Mucosa of descending colon (tissue), 3 donors: Measurements from ENCODE around the gene LPGAT1. TPM values are rescaled to one million over a fixed set of nuclear protein-coding genes. Genes with fewer than 3 reads are reported as not detected.

Experiments
- ATAC-seq: fragments of 200-7000 bp; cut with Tn5 transposase; one replicate; pipeline ENCODE4 v1.9.1; 2020; ENCODE audit warnings: mild to moderate bottlenecking, moderate library complexity
- DNase-seq, 3 donors: peaks; one replicate each; pipeline ENCODE4 v3.0.0-alpha.2; 2020
- H3K36me3 ChIP-seq: fragments of 200-600 bp; one replicate; pipeline ENCODE4 v1.8.0; 2021; ENCODE audit warnings: low read depth, mild to moderate bottlenecking
- H3K4me1 ChIP-seq: fragments of 200-600 bp; one replicate; pipeline ENCODE4 v1.8.0; 2021; ENCODE audit warnings: low read depth, mild to moderate bottlenecking
- H3K4me3 ChIP-seq: fragments of 200-600 bp; one replicate; pipeline ENCODE4 v1.8.0; 2021; ENCODE audit warnings: mild to moderate bottlenecking
- H3K9me3 ChIP-seq: fragments of 200-600 bp; one replicate; pipeline ENCODE4 v1.8.0; 2021; ENCODE audit warnings: mild to moderate bottlenecking
- intact Hi-C, 2 donors: fragments of 100-400 bp; cut with DNase I in 1 of 2; cut with micrococcal nuclease in 1 of 2; formaldehyde crosslinking; loops; one replicate each; pipeline versions ENCODE4 v1.11.0 to v1.11.1; 2022; cut with DNase I, micrococcal nuclease
- total RNA-seq, 3 donors: library from RNA; stranded (reverse); fragmentation: NEBNext Ultra II Directional in 2 of 3; extraction: Animal tissue kit (Norgen Biotek cat#: 25700) in 2 of 3; gene quantifications; one replicate each; pipeline versions ENCODE4 v1.2.1 to v1.2.4, GENCODE V29; 2021 to 2023
- TF ChIP-seq, protein P1 (sequence below): fragments of 200-600 bp; IDR thresholded peaks from one replicate; pipeline ENCODE4 v1.8.0; 2022; ENCODE audit warnings: antibody characterized with exemption, mild to moderate bottlenecking
- donor health status: DM: no; HTN: no; CAD: no; lungs with moderate emphysema.
- donor health status: DM: no; HTN: no; CAD: no.
- donor health status: DM: no; HTN: yes; CAD: no.

The LPGAT1 gene
- total RNA-seq, 3 donors from 2014 or later: 27.5 to 42.1 (median 34.2) TPM

DNA sequence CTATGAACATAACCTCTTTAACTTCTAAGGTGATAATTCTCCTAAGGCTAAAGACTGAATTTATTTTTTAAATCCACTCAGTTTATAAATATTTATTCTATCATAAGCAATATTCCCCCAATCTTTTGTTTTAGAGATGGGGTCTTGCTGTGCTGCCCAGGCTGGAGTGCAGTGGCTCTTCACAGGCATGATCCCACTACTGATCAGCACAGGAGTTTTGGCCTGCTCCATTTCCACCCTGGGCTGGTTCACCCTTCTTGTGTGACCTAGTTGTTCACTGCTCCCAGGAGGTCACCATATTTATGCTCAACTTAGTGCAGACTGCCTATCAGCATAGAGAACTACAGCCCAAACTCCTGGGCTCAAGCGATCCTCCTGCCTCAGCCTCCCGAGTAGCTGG lies 38.6 kb downstream of the LPGAT1 start:
- TF ChIP-seq, protein P1, sequence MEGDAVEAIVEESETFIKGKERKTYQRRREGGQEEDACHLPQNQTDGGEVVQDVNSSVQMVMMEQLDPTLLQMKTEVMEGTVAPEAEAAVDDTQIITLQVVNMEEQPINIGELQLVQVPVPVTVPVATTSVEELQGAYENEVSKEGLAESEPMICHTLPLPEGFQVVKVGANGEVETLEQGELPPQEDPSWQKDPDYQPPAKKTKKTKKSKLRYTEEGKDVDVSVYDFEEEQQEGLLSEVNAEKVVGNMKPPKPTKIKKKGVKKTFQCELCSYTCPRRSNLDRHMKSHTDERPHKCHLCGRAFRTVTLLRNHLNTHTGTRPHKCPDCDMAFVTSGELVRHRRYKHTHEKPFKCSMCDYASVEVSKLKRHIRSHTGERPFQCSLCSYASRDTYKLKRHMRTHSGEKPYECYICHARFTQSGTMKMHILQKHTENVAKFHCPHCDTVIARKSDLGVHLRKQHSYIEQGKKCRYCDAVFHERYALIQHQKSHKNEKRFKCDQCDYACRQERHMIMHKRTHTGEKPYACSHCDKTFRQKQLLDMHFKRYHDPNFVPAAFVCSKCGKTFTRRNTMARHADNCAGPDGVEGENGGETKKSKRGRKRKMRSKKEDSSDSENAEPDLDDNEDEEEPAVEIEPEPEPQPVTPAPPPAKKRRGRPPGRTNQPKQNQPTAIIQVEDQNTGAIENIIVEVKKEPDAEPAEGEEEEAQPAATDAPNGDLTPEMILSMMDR: no peak
- DNase-seq: no peak
- no peak for ATAC-seq

DNA sequence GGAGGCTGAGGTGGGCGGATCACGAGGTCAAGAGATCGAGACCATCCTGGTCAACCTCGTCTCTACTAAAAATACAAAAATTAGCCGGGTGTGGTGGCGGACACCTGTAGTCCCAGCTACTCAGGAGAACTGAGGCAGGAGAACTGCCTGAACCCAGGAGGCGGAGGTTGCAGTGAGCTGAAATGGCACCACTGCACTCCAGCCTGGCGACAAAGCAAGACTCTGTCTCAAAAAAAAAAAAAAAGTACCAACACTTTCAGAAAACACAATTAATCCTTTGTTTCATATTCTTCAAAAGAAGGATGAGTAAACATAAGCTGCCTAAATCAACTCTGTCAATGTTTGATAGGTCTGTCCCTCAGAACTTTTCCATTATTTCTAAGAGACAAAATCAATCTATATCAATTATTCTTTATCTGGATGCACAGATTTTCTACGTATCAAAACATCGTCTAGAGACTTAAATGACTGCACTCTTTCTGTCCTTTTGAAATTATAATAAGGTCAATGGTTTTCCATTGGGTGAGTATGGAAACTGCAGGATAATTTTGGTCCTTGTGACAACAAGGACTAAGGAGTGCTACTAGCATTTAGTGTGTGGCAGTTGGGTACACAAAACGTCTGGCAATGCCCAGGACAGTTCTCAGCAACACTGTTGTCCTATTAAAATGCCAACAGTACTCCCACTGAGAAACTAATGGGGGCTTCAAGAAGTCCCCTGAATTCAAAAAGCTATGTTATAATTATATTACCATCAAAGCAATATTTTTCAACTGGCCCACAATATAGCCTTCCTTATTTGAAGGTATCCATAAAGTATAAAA lies 40.7 kb downstream of the LPGAT1 start:
- ATAC-seq: no peak
- H3K4me1 ChIP-seq: no peaks in the 10 kb centered on the region
- no peaks in the 10 kb centered on the region for H3K36me3 ChIP-seq
- no peak for DNase-seq
- H3K9me3 ChIP-seq: no peaks in the 10 kb centered on the region
- TF ChIP-seq, protein P1: no peak
- intact Hi-C loops: no loop called here
- H3K4me3 ChIP-seq: no peak overlapping the region

More for the DNA sequence above, 38.6 kb downstream of the LPGAT1 start:
- no peak overlapping the region for H3K4me3 ChIP-seq
- no peaks in the 10 kb centered on the region for H3K36me3 ChIP-seq
- intact Hi-C loops: no loop called here
- H3K9me3 ChIP-seq: no peaks in the 10 kb centered on the region
- H3K4me1 ChIP-seq: no peaks in the 10 kb centered on the region

DNA sequence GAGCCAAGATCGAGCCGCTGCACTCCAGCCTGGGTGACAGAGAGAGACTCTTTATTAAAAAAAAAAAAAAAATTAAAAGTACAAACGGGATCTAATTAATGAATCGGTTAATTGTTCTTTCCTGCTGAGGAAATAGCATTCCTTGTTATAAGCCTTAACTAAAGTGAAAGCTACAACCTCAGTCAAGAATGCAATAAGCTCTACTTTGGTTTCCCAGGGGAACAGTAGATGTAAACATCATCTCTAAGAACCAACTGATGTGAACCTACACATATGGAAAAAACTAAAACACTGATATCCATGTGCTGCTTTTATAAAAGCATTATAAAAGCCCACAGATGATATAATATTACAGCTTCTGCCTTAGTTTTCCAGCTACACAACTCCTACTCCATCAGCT lies 41.9 kb downstream of the LPGAT1 start:
- no peaks in the 10 kb centered on the region for H3K4me1 ChIP-seq
- H3K9me3 ChIP-seq: no peaks in the 10 kb centered on the region
- H3K4me3 ChIP-seq: no peak overlapping the region
- no peak for ATAC-seq
- TF ChIP-seq, protein P1: no peak
- DNase-seq: no peak
- no peaks in the 10 kb centered on the region for H3K36me3 ChIP-seq
- intact Hi-C loops: no loop called here

DNA sequence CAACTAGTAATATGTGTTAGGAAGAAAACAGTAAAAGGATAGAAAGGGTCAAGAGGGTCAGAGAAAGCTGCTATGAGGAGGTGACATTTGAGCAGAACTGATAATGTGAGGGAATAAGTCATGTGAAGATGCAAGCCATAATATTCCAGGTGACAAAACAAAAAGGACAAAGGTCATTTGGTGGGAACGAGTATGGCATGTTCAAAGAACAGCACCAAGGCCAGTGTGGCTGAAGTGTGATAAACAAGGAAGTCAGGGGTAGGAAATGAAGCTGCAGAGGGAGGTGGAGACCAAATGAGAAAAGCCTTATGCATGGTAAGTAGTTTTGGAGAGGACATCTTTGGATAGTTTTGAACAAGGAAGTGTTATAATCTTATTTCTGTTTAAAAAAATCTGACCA lies 46.7 kb downstream of the LPGAT1 start:
- DNase-seq (peak in 1 of 3 donors; percentile 69), ATAC-seq (peak; percentile 99)
- Histone ChIP-seq H3K36me3 (no peaks in the 10 kb centered on the region), H3K4me3 (no peak overlapping the region), H3K4me1 (no peaks in the 10 kb centered on the region), H3K9me3 (no peaks in the 10 kb centered on the region)
- TF ChIP-seq, protein P1: no peak
- intact Hi-C loops: no loop called here

DNA sequence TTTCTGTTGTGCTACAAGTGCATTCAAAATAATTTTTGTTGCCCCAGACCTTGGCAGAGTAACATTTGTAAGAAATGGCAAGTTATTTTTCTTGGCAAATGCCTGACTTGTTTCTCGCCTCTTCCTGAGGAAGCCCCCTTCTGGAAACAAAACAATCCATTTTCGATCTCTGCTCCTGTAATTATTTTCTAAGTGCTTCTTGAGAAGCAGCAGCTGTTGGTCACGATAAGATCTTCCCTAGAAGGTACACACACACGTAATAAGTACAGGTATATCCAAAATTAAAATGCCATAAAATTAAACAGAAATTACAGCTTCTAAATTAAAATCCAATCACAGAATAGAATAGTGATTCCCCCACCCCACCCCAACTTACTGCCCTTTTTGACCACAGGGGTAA lies 47.3 kb downstream of the LPGAT1 start:
- ATAC-seq: no peak
- intact Hi-C loops: no loop called here
- TF ChIP-seq, protein P1: no peak

More for the DNA sequence above, 47.3 kb downstream of the LPGAT1 start:
- Histone ChIP-seq H3K4me3 (no peak overlapping the region), H3K36me3 (no peaks in the 10 kb centered on the region), H3K4me1 (no peaks in the 10 kb centered on the region), H3K9me3 (no peaks in the 10 kb centered on the region)
- no peak for DNase-seq
